Liver (tissue), 9 donors: ENCODE data around the gene FCRL5. TPM values are rescaled to one million over a fixed set of nuclear protein-coding genes. Genes with fewer than 3 reads are reported as not detected.

Source experiments
- DNase-seq: peaks from one replicate; pipeline ENCODE4 v3.0.0-alpha.2; 2017; ENCODE audit warnings: low spot score
- H3K27ac ChIP-seq, 2 donors: one replicate each; pipeline ENCODE4 v1.7.0; 2013; ENCODE audit warnings: inconsistent platforms in 2 of 2, low read length in 2 of 2, control low read depth in 1 of 2, low read depth in 1 of 2, mild to moderate bottlenecking in 1 of 2
- H3K27me3 ChIP-seq, 4 donors: one replicate each; pipeline versions ENCODE4 v1.6.1 to v1.7.0; 2013; ENCODE audit warnings: low read length in 3 of 4, inconsistent platforms in 1 of 4, mild to moderate bottlenecking in 1 of 4, moderate library complexity in 1 of 4; ENCODE audit not compliant: control insufficient read depth in 4 of 4, insufficient read depth in 4 of 4
- H3K36me3 ChIP-seq, 4 donors: one replicate each; pipeline versions ENCODE4 v1.6.1 to v1.7.0; 2013; ENCODE audit warnings: low read length in 3 of 4, mild to moderate bottlenecking in 3 of 4, low read depth in 1 of 4, moderate library complexity in 1 of 4; ENCODE audit not compliant: control insufficient read depth in 4 of 4, insufficient read depth in 3 of 4
- H3K4me1 ChIP-seq, 4 donors: one replicate each; pipeline versions ENCODE4 v1.6.1 to v1.7.0; 2013; ENCODE audit warnings: low read length in 3 of 4, mild to moderate bottlenecking in 3 of 4, moderate library complexity in 1 of 4; ENCODE audit not compliant: control insufficient read depth in 4 of 4, insufficient read depth in 4 of 4
- H3K4me3 ChIP-seq, 3 donors: one replicate each; pipeline versions ENCODE4 v1.6.1 to v1.7.0; 2013; ENCODE audit warnings: low read length in 3 of 3, control low read depth in 1 of 3, low read depth in 1 of 3, mild to moderate bottlenecking in 1 of 3
- H3K9ac ChIP-seq, 2 donors: one replicate each; pipeline ENCODE4 v1.7.0; 2013; ENCODE audit warnings: low read length in 2 of 2, mild to moderate bottlenecking in 2 of 2, moderate library complexity in 2 of 2, control low read depth in 1 of 2, low read depth in 1 of 2
- H3K9me3 ChIP-seq, 4 donors: one replicate each; pipeline versions ENCODE4 v1.6.1 to v1.7.0; 2013; ENCODE audit warnings: low read length in 3 of 4; ENCODE audit not compliant: control insufficient read depth in 4 of 4
- ATF3 ChIP-seq: IDR thresholded peaks from 2 replicates; pipeline ENCODE4 v1.6.1; 2016; ENCODE audit warnings: antibody characterized with exemption
- EGR1 ChIP-seq, 2 donors: IDR thresholded peaks; 2 replicates each; pipeline ENCODE4 v1.6.1; 2016 to 2018; ENCODE audit warnings: antibody characterized with exemption in 2 of 2, low read depth in 2 of 2
- FOXA1 ChIP-seq: IDR thresholded peaks from 2 replicates; pipeline ENCODE4 v1.6.1; 2016; ENCODE audit warnings: antibody characterized with exemption
- FOXA2 ChIP-seq: IDR thresholded peaks from 2 replicates; pipeline ENCODE4 v1.6.1; 2016; ENCODE audit warnings: antibody characterized with exemption
- GABPA ChIP-seq, 2 donors: IDR thresholded peaks in 1 of 2; conservative IDR thresholded peaks in 1 of 2; 2 replicates each; pipeline ENCODE4 v1.6.1; 2016; ENCODE audit warnings: antibody characterized with exemption in 2 of 2, mild to moderate bottlenecking in 1 of 2, moderate library complexity in 1 of 2
- HNF4A ChIP-seq, 2 donors: conservative IDR thresholded peaks; 2 replicates each; pipeline ENCODE4 v1.6.1; 2016; ENCODE audit warnings: antibody characterized with exemption in 2 of 2, mild to moderate bottlenecking in 2 of 2
- HNF4G ChIP-seq: IDR thresholded peaks from 2 replicates; pipeline ENCODE4 v1.6.1; 2016; ENCODE audit warnings: antibody characterized with exemption
- JUND ChIP-seq, 2 donors: IDR thresholded peaks; 2 replicates each; pipeline ENCODE4 v1.6.1; 2016; ENCODE audit warnings: antibody characterized with exemption in 2 of 2
- NR2F2 ChIP-seq: IDR thresholded peaks from 2 replicates; pipeline ENCODE4 v1.6.1; 2016; ENCODE audit warnings: antibody characterized with exemption
- RAD21 ChIP-seq, 2 donors: IDR thresholded peaks; 2 replicates each; pipeline ENCODE4 v1.6.1; 2016; ENCODE audit warnings: antibody characterized with exemption in 2 of 2, mild to moderate bottlenecking in 2 of 2
- RXRA ChIP-seq, 2 donors: IDR thresholded peaks; 2 replicates each; pipeline ENCODE4 v1.6.1; 2017 to 2018; ENCODE audit warnings: antibody characterized with exemption in 2 of 2, mild to moderate bottlenecking in 1 of 2
- SP1 ChIP-seq: IDR thresholded peaks from 2 replicates; pipeline ENCODE4 v1.6.1; 2018; ENCODE audit warnings: antibody characterized with exemption, mild to moderate bottlenecking
- TAF1 ChIP-seq: conservative IDR thresholded peaks from 2 replicates; pipeline ENCODE4 v1.6.1; 2016; ENCODE audit warnings: antibody characterized with exemption, mild to moderate bottlenecking
- WGBS: extraction: QIAGEN DNeasy Blood & Tissue Kit; methylation state at CpG from one replicate; pipeline ENCODE4 v1.1.7; 2013; 5-methylcytosine and 5-hydroxymethylcytosine counted together
- polyA plus RNA-seq, 2 donors: library from polyadenylated mRNA; stranded (reverse) in 1 of 2; unstranded in 1 of 2; fragments of 200-250 nt in 1 of 2; fragments of >200 nt in 1 of 2; fragmentation: Nextera tagmentation in 1 of 2; extraction: Ambion mirVana in 1 of 2; gene quantifications; one replicate each; pipeline versions ENCODE4 v1.2.1 to v1.2.3, GENCODE V29; 2013 to 2015
- total RNA-seq, 2 donors: library from RNA; depleted of rRNA; stranded (reverse); fragments of >200 nt; gene quantifications; one replicate each; pipeline ENCODE4 v1.2.3, GENCODE V29; 2014
- TF ChIP-seq, protein P1 (sequence below): fragments of 150-350 bp; IDR thresholded peaks from 2 replicates; pipeline ENCODE4 v1.5.1; 2017; ENCODE audit warnings: improper control_type of control experiment, low read depth, low read length; ENCODE audit not compliant: missing input control
- TF ChIP-seq, protein P2 (sequence below): IDR thresholded peaks from 2 replicates; pipeline ENCODE4 v1.6.1; 2016; ENCODE audit warnings: antibody characterized with exemption
- TF ChIP-seq, protein P3 (sequence below): IDR thresholded peaks from 2 replicates; pipeline ENCODE4 v1.6.1; 2016; ENCODE audit warnings: antibody characterized with exemption, mild to moderate bottlenecking
- donor health status: healthy.
- donor health status: healthy.
- donor health status: healthy.
- donor health status: healthy.
- donor health status: healthy.

Gene FCRL5
- total and polyA plus RNA-seq, 4 donors, result 0.10 to 0.72 (median 0.52) TPM

- TF ChIP-seq, protein P1, sequence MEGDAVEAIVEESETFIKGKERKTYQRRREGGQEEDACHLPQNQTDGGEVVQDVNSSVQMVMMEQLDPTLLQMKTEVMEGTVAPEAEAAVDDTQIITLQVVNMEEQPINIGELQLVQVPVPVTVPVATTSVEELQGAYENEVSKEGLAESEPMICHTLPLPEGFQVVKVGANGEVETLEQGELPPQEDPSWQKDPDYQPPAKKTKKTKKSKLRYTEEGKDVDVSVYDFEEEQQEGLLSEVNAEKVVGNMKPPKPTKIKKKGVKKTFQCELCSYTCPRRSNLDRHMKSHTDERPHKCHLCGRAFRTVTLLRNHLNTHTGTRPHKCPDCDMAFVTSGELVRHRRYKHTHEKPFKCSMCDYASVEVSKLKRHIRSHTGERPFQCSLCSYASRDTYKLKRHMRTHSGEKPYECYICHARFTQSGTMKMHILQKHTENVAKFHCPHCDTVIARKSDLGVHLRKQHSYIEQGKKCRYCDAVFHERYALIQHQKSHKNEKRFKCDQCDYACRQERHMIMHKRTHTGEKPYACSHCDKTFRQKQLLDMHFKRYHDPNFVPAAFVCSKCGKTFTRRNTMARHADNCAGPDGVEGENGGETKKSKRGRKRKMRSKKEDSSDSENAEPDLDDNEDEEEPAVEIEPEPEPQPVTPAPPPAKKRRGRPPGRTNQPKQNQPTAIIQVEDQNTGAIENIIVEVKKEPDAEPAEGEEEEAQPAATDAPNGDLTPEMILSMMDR, result no peak
These were observed 80.1 kb downstream of the FCRL5 start (continued) for GRCh38 chr1:157472056-157472701.

- 97% methylated on average over 3 of the region's 3 CpGs for WGBS
- H3K4me1 ChIP-seq, result no peaks in the 10 kb centered on the region
- H3K4me3 ChIP-seq, result no peak overlapping the region
- H3K27me3 ChIP-seq, result peaks cover 0 to 3% (median 0%) of the 10 kb centered on the region in 4 donors
- DNase-seq, result no peak
- H3K27ac ChIP-seq, result no peak overlapping the region
- H3K9ac ChIP-seq, result no peak overlapping the region
- no peaks in the 10 kb centered on the region for H3K9me3 ChIP-seq
- no peaks in the 10 kb centered on the region for H3K36me3 ChIP-seq
- TF ChIP-seq SP1, result no peak
- no peak for TF ChIP-seq FOXA1
- TF ChIP-seq RAD21 (IDR thresholded peaks at IDR 0.05), result no peak
- TF ChIP-seq JUND (IDR thresholded peaks at IDR 0.05), result no peak
- TF ChIP-seq GABPA (IDR thresholded peaks at IDR 0.05 in 1 of 2, conservative IDR thresholded peaks at IDR 0.05 in 1 of 2), result no peak
- TF ChIP-seq HNF4G, result no peak
- TF ChIP-seq, protein P2, sequence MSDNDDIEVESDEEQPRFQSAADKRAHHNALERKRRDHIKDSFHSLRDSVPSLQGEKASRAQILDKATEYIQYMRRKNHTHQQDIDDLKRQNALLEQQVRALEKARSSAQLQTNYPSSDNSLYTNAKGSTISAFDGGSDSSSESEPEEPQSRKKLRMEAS, result no peak
- no peak for TF ChIP-seq RXRA (IDR thresholded peaks at IDR 0.05)
- no peak for TF ChIP-seq FOXA2
- no peak for TF ChIP-seq HNF4A (conservative IDR thresholded peaks at IDR 0.05)
- TF ChIP-seq, protein P1, result no peak
- no peak for TF ChIP-seq TAF1
- TF ChIP-seq NR2F2, result no peak
- no peak for TF ChIP-seq EGR1 (IDR thresholded peaks at IDR 0.05; ENCODE audit: low read depth in 2 of 2)
- no peak for TF ChIP-seq ATF3
- TF ChIP-seq, protein P3, sequence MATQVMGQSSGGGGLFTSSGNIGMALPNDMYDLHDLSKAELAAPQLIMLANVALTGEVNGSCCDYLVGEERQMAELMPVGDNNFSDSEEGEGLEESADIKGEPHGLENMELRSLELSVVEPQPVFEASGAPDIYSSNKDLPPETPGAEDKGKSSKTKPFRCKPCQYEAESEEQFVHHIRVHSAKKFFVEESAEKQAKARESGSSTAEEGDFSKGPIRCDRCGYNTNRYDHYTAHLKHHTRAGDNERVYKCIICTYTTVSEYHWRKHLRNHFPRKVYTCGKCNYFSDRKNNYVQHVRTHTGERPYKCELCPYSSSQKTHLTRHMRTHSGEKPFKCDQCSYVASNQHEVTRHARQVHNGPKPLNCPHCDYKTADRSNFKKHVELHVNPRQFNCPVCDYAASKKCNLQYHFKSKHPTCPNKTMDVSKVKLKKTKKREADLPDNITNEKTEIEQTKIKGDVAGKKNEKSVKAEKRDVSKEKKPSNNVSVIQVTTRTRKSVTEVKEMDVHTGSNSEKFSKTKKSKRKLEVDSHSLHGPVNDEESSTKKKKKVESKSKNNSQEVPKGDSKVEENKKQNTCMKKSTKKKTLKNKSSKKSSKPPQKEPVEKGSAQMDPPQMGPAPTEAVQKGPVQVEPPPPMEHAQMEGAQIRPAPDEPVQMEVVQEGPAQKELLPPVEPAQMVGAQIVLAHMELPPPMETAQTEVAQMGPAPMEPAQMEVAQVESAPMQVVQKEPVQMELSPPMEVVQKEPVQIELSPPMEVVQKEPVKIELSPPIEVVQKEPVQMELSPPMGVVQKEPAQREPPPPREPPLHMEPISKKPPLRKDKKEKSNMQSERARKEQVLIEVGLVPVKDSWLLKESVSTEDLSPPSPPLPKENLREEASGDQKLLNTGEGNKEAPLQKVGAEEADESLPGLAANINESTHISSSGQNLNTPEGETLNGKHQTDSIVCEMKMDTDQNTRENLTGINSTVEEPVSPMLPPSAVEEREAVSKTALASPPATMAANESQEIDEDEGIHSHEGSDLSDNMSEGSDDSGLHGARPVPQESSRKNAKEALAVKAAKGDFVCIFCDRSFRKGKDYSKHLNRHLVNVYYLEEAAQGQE, result no peak
These were observed 80.8 kb downstream of the FCRL5 start for GRCh38 chr1:157471531-157471930.
